ENCODE data around the gene BSN.

BSN gene

DNA sequence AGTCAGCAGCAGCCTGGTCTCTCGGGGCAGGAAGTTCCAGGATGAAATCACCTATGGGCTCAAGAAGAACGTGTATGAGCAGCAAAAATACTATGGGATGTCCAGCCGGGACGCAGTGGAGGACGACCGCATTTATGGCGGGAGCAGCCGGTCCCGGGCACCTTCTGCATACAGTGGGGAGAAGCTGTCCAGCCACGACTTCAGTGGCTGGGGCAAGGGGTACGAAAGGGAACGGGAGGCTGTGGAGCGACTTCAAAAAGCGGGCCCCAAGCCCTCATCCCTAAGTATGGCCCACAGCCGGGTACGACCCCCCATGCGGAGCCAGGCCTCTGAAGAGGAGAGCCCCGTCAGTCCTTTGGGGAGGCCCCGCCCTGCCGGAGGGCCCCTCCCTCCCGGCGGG is 107.7 kb downstream of the BSN start:
- H3K4me1 ChIP-seq (ENCODE audit: insufficient read depth, low read length) = no peaks in the 10 kb centered on the region
- no peaks in the 10 kb centered on the region for H3K9me3 ChIP-seq (ENCODE audit: low read length)
- no peaks in the 10 kb centered on the region for H3K36me3 ChIP-seq (ENCODE audit: insufficient read depth, low read length)
- H3K27me3 ChIP-seq (ENCODE audit: control insufficient read depth in 1 of 2, insufficient read depth in 2 of 2, low read length in 2 of 2) = peaks cover 0 to 24% of the 10 kb centered on the region in 2 donors
- no peak overlapping the region for H3K9ac ChIP-seq (ENCODE audit: low read length)
- no peak overlapping the region for H3K4me3 ChIP-seq (ENCODE audit: low read depth in 1 of 2, low read length in 2 of 2)
- H3K27ac ChIP-seq (ENCODE audit: low read depth, low read length) = no peak overlapping the region

DNA sequence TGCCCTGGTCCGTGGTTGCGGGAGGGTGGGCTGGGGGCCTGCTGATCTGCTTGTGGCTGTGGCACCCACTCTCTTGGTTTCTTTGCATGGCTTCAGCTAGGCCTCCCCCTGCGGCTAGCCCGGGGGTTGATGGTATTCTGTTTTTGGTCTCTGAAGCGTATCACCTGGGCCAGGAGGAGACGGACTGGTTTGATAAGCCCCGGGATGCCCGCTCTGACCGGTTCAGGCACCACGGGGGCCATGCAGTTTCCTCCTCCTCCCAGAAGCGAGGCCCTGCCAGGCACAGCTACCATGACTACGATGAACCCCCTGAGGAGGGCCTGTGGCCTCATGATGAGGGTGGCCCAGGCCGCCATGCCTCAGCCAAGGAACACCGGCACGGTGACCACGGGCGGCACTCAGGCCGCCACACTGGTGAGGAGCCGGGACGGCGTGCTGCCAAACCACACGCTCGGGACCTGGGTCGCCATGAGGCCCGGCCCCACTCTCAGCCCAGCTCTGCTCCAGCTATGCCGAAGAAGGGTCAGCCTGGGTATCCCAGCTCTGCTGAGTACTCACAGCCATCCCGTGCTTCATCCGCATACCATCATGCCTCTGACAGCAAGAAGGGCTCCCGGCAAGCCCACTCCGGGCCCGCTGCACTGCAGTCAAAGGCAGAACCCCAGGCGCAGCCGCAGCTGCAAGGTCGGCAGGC is 108.6 kb downstream of the BSN start:
- Histone ChIP-seq H3K9me3 (ENCODE audit: low read length) (no peaks in the 10 kb centered on the region), H3K4me1 (ENCODE audit: insufficient read depth, low read length) (no peaks in the 10 kb centered on the region), H3K9ac (ENCODE audit: low read length) (no peak overlapping the region), H3K27ac (ENCODE audit: low read depth, low read length) (no peak overlapping the region), H3K4me3 (ENCODE audit: low read depth in 1 of 2, low read length in 2 of 2) (no peak overlapping the region), H3K27me3 (ENCODE audit: control insufficient read depth in 1 of 2, insufficient read depth in 2 of 2, low read length in 2 of 2) (peaks cover 0 to 29% of the 10 kb centered on the region in 2 donors), H3K36me3 (ENCODE audit: insufficient read depth, low read length) (no peaks in the 10 kb centered on the region)

DNA sequence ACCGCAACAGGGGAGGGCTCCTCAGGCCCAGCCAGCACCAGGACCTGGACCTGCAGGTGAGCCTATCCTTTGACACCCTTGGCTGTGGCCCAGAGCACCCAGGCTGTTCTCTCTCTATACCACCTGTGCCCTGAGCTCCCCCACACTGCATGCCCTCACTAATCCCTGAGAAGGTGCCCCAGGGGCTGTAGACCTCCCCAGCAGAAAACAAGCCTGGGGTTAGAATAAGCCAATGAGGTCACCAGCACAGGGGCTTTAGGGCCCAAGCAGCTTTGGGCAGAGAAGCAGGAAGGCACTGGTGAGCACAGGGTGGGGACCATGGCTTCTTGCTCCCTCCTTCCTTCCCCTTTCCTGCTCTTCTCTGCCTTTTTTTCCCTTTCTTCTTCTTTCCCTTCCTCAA is 109.6 kb downstream of the BSN start:
- Histone ChIP-seq H3K27ac (ENCODE audit: low read depth, low read length) (no peak overlapping the region), H3K4me3 (ENCODE audit: low read depth in 1 of 2, low read length in 2 of 2) (no peak overlapping the region), H3K27me3 (ENCODE audit: control insufficient read depth in 1 of 2, insufficient read depth in 2 of 2, low read length in 2 of 2) (peaks cover 0 to 36% of the 10 kb centered on the region in 2 donors), H3K9me3 (ENCODE audit: low read length) (no peaks in the 10 kb centered on the region), H3K9ac (ENCODE audit: low read length) (no peak overlapping the region), H3K36me3 (ENCODE audit: insufficient read depth, low read length) (no peaks in the 10 kb centered on the region), H3K4me1 (ENCODE audit: insufficient read depth, low read length) (no peaks in the 10 kb centered on the region)

DNA sequence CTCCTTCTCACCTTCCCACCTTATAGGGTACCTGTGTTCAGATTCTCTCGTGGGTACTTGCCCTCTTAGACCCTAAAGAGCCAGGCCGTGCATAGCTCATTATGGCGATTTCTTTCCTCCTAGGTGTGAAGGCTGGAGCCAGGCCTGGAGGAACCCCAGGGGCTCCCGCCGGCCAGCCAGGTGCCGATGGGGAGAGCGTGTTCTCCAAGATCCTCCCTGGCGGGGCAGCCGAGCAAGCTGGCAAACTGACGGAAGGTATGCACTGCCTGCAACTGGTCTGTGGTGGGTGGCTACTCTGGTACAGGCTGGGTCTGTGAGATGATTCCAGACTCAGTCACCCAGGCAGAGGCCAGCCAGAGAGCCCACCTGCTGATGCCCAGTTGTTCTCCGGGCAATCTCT is 110.0 kb downstream of the BSN start:
- Histone ChIP-seq H3K9ac (ENCODE audit: low read length) (no peak overlapping the region), H3K27me3 (ENCODE audit: control insufficient read depth in 1 of 2, insufficient read depth in 2 of 2, low read length in 2 of 2) (peaks cover 0 to 36% of the 10 kb centered on the region in 2 donors), H3K27ac (ENCODE audit: low read depth, low read length) (no peak overlapping the region), H3K4me3 (ENCODE audit: low read depth in 1 of 2, low read length in 2 of 2) (no peak overlapping the region), H3K4me1 (ENCODE audit: insufficient read depth, low read length) (no peaks in the 10 kb centered on the region), H3K36me3 (ENCODE audit: insufficient read depth, low read length) (no peaks in the 10 kb centered on the region), H3K9me3 (ENCODE audit: low read length) (no peaks in the 10 kb centered on the region)

DNA sequence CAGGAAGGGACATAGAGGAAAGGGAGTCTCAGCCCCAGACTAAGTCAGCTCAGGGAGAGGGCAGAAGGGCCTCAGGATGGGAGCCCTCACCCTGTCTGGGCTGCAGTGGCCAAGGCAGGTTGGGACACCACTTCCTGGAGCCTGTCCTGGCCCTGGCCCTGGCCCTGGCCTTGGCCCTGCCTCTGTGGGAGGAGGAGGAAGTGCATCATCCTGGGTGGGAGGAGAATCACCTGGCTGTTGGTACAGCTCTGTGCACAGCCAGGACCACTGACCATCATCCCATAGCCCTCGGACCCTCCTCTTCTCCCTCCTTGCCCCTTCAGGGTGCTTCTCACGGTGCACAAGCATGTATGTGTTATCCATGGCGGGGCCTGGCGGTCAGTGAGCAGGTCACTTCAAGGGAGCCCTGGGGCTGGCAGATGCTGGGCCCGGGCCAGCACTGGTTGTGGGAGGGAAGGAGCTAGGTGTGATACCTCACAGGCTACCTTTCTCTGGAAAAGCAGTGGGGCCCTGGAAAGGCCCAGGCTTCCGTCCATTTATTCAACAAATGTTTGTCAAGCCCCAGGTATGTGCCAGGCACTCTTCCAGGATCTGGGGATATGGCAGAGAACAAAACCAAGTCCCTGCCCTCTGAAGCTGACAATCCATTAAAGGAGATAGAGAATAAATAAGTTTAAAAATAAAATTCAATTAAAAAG is 111.7 kb downstream of the BSN start:
- H3K27ac ChIP-seq (ENCODE audit: low read depth, low read length) = no peak overlapping the region
- H3K4me3 ChIP-seq (ENCODE audit: low read depth in 1 of 2, low read length in 2 of 2) = no peak overlapping the region
- H3K27me3 ChIP-seq (ENCODE audit: control insufficient read depth in 1 of 2, insufficient read depth in 2 of 2, low read length in 2 of 2) = peaks cover 0 to 36% of the 10 kb centered on the region in 2 donors
- H3K9me3 ChIP-seq (ENCODE audit: low read length) = no peaks in the 10 kb centered on the region
- H3K9ac ChIP-seq (ENCODE audit: low read length) = no peak overlapping the region
- no peaks in the 10 kb centered on the region for H3K36me3 ChIP-seq (ENCODE audit: insufficient read depth, low read length)
- no peaks in the 10 kb centered on the region for H3K4me1 ChIP-seq (ENCODE audit: insufficient read depth, low read length)

DNA sequence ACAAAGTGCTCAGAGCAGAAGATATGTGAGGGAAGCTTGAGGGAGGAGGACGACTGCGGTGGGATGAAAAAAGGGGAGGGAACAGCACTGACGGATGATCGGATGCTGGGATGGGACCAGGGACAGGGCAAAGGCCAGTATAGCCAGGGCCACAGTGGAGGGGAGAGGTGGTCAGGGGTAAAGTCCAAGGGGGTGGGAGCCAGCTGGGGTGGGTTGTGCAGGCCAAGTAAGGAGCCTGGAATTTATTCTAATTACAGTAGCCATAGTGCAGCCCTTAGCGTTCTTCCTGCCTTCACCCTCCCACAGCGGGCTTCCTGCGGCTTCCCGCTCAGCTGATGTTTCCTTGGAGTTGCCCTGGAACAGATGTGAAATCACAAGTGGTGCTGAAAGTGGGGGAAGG is 112.3 kb downstream of the BSN start:
- H3K27ac ChIP-seq (ENCODE audit: low read depth, low read length) = no peak overlapping the region
- H3K36me3 ChIP-seq (ENCODE audit: insufficient read depth, low read length) = no peaks in the 10 kb centered on the region
- peaks cover 0 to 36% of the 10 kb centered on the region in 2 donors for H3K27me3 ChIP-seq (ENCODE audit: control insufficient read depth in 1 of 2, insufficient read depth in 2 of 2, low read length in 2 of 2)
- no peak overlapping the region for H3K9ac ChIP-seq (ENCODE audit: low read length)
- H3K4me3 ChIP-seq (ENCODE audit: low read depth in 1 of 2, low read length in 2 of 2) = no peak overlapping the region
- no peaks in the 10 kb centered on the region for H3K9me3 ChIP-seq (ENCODE audit: low read length)
- H3K4me1 ChIP-seq (ENCODE audit: insufficient read depth, low read length) = no peaks in the 10 kb centered on the region

DNA sequence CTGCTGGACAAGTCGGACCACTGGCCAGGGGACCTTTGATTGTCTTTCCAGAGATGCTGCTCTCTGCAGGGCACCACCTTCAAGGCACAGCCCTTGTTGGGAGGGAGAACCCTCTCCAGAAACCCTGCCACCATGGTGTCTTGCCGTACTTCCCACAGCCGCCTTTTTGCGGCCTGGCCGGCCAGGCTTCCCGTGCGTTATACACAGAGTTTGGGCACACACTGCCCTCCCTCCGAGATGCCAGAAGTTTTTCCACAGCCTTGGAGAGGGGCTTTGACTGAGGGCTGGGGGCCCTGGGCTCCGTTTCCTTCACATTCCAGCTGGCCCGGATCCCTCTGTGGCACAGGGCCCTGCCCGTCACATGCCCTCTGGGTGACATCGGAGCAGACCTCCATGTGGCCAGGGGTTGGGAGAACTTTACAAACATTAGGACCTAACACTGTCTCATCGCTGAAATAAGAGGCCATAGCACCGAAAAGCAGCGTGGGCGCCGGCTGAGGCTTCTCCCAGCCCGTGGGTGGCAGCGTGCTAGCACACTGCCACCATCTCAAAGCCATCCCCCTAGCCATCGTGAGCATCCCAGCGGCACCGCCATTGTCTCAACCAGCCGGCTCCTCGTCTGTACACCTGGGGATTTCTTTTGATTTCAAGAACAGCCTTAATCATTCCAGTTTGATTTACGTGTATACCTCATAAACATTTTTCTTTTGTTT is 113.6 kb downstream of the BSN start:
- Histone ChIP-seq H3K9ac (ENCODE audit: low read length) (no peak overlapping the region), H3K36me3 (ENCODE audit: insufficient read depth, low read length) (no peaks in the 10 kb centered on the region), H3K27ac (ENCODE audit: low read depth, low read length) (no peak overlapping the region)

DNA sequence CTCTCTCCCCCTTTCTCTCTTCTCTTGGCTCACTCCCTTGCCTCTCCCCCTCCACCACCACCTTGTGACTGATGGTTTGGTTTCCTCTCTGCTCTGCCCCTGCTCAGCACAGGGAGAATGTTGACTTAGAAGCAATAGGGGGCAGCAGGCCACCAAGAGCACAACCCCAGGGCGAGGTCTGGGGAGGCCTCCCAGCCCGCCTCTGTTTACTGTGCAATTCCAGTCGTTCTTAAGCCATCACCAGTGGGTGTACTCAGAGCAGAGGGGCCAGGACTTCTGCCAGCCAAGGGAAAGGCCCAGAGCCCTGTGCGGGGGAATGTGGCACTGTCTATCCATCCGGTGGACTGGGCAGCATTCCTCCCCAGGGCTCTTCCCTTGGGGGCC is 114.1 kb downstream of the BSN start:
- Histone ChIP-seq H3K27ac (ENCODE audit: low read depth, low read length) (no peak overlapping the region), H3K9me3 (ENCODE audit: low read length) (no peaks in the 10 kb centered on the region), H3K4me1 (ENCODE audit: insufficient read depth, low read length) (peaks cover 3% of the 10 kb centered on the region), H3K36me3 (ENCODE audit: insufficient read depth, low read length) (no peaks in the 10 kb centered on the region), H3K27me3 (ENCODE audit: control insufficient read depth in 1 of 2, insufficient read depth in 2 of 2, low read length in 2 of 2) (peaks cover 0 to 31% of the 10 kb centered on the region in 2 donors), H3K4me3 (ENCODE audit: low read depth in 1 of 2, low read length in 2 of 2) (no peak overlapping the region), H3K9ac (ENCODE audit: low read length) (no peak overlapping the region)

More for the DNA sequence above, 113.6 kb downstream of the BSN start:
- Histone ChIP-seq H3K4me1 (ENCODE audit: insufficient read depth, low read length) (no peaks in the 10 kb centered on the region), H3K4me3 (ENCODE audit: low read depth in 1 of 2, low read length in 2 of 2) (no peak overlapping the region), H3K9me3 (ENCODE audit: low read length) (no peaks in the 10 kb centered on the region), H3K27me3 (ENCODE audit: control insufficient read depth in 1 of 2, insufficient read depth in 2 of 2, low read length in 2 of 2) (peaks cover 0 to 36% of the 10 kb centered on the region in 2 donors)

DNA sequence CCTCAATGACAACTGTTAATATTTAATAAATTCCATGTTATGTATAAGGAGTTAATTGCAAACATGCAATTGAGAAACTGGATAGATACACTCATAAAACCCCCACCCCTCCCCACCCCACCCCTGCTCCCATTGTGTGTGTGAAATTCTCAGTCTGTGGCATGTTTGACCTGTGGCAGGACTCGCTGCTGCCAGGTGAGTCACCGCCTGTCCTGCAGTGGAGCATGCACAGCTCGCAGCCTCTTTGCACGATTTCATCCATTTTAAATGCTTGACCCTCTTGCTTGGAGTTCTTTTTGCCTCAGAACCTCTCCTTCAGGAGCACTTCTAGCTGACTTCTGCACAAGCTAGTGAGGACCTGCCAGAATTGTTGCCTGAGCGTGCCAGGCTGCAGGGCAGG is 114.6 kb downstream of the BSN start:
- peaks cover 4% of the 10 kb centered on the region for H3K4me1 ChIP-seq (ENCODE audit: insufficient read depth, low read length)
- no peak overlapping the region for H3K4me3 ChIP-seq (ENCODE audit: low read depth in 1 of 2, low read length in 2 of 2)
- no peaks in the 10 kb centered on the region for H3K36me3 ChIP-seq (ENCODE audit: insufficient read depth, low read length)
- no peak overlapping the region for H3K9ac ChIP-seq (ENCODE audit: low read length)
- no peaks in the 10 kb centered on the region for H3K9me3 ChIP-seq (ENCODE audit: low read length)
- H3K27me3 ChIP-seq (ENCODE audit: control insufficient read depth in 1 of 2, insufficient read depth in 2 of 2, low read length in 2 of 2) = peaks cover 0 to 28% of the 10 kb centered on the region in 2 donors
- no peak overlapping the region for H3K27ac ChIP-seq (ENCODE audit: low read depth, low read length)

DNA sequence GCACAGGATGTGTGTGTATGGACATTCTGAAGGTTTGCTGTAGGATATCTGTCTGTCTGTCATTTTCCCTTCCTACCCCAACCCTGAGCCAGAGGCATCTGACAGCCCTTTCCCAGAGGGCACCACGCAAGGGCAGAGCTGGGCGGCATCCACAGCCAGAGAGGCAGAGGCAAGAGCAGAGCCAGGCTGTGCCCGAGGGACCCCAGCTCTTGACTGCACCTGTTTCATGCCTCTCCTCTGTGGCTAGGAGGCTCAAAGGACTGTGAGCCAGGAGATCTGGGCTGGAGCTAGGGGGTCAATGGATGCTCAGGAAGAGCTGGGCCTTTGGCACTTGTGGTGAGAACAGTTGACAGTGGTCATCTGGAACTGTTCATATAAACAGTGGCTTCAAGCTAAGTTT is 115.1 kb downstream of the BSN start:
- H3K36me3 ChIP-seq (ENCODE audit: insufficient read depth, low read length) = no peaks in the 10 kb centered on the region
- no peak overlapping the region for H3K9ac ChIP-seq (ENCODE audit: low read length)
- no peaks in the 10 kb centered on the region for H3K9me3 ChIP-seq (ENCODE audit: low read length)
- peaks cover 0 to 28% of the 10 kb centered on the region in 2 donors for H3K27me3 ChIP-seq (ENCODE audit: control insufficient read depth in 1 of 2, insufficient read depth in 2 of 2, low read length in 2 of 2)
- H3K4me1 ChIP-seq (ENCODE audit: insufficient read depth, low read length) = peaks cover 4% of the 10 kb centered on the region
- no peak overlapping the region for H3K27ac ChIP-seq (ENCODE audit: low read depth, low read length)
- no peak overlapping the region for H3K4me3 ChIP-seq (ENCODE audit: low read depth in 1 of 2, low read length in 2 of 2)

DNA sequence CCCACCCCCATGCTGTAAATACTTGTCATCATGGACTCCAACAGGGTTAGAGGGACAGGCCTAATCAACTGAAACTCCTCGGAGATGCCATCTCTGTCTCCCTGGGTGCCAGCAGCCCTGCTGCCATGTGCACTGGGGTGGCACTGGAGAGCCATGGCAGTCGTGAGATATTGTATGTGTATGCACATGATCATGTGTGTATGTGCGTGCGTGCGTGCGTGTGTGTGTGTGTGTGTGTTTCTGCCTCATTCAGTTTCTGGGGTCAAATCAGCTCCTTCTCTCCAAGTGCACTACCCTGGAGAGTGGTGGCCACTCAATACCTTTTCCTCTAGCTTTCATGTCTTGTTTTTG is 116.6 kb downstream of the BSN start:
- Histone ChIP-seq H3K4me3 (ENCODE audit: low read depth in 1 of 2, low read length in 2 of 2) (no peak overlapping the region), H3K36me3 (ENCODE audit: insufficient read depth, low read length) (no peaks in the 10 kb centered on the region), H3K27me3 (ENCODE audit: control insufficient read depth in 1 of 2, insufficient read depth in 2 of 2, low read length in 2 of 2) (peaks cover 0 to 16% of the 10 kb centered on the region in 2 donors), H3K27ac (ENCODE audit: low read depth, low read length) (no peak overlapping the region), H3K9ac (ENCODE audit: low read length) (no peak overlapping the region), H3K9me3 (ENCODE audit: low read length) (no peaks in the 10 kb centered on the region), H3K4me1 (ENCODE audit: insufficient read depth, low read length) (peaks cover 12% of the 10 kb centered on the region)

All from muscle layer of colon (tissue), 2 donors.